GM18508 (cell line): ENCODE data around the gene WAPL.

Experiments
- ATAC-seq: cut with Tn5 transposase; IDR thresholded peaks from one replicate; pipeline ENCODE4 v1.9.1; 2021; ENCODE audit warnings: moderate number of reproducible peaks; ENCODE audit not compliant: insufficient read depth, unreplicated experiment

The WAPL gene

GRCh38 chr10:86483664-86484063 is 37.9 kb downstream of the WAPL start:
- no peak for ATAC-seq

GRCh38 chr10:86481761-86482160 is 39.8 kb downstream of the WAPL start:
- no peak for ATAC-seq

DNA sequence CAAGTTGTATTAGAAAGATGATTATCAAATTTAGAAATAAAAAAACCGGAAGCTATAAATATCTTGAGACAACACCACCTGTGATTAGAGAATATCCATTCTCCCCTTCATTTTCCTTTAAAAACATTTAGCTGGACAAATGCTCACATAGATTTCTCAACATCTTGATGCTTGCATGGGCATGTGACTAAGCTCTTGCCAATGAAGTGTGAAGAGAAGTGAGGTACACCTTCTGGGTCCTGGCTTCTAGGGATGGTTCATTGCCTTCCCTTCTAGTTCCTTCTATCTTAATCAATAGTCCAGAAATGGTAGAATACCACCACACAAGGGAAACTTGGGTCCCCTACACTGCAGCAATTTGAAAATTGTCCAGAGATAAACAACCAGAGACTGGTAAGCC is 41.0 kb downstream of the WAPL start:
- no peak for ATAC-seq

DNA sequence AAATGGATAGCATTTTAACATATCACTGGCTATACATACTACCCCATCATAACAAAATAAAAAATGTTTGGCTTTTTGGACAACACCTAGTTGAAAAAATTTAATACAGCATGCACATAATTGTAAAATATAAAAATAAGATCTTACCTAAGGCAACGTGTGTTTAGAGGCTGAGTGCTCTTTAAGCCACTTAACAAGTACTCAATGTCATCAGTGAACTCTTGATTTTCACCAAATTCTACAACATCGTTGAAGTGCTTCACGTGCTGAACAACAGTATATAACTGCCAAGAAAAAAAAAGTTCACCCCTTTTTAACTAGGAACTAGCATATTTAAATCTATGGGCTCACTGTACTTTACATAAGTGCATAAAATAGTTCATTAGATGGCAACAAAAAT is 49.5 kb downstream of the WAPL start:
- no peak for ATAC-seq

GRCh38 chr10:86461963-86462804 is 59.4 kb downstream of the WAPL start:
- no peak for ATAC-seq

GRCh38 chr10:86451604-86451960 is 70.0 kb downstream of the WAPL start:
- ATAC-seq, result no peak

DNA sequence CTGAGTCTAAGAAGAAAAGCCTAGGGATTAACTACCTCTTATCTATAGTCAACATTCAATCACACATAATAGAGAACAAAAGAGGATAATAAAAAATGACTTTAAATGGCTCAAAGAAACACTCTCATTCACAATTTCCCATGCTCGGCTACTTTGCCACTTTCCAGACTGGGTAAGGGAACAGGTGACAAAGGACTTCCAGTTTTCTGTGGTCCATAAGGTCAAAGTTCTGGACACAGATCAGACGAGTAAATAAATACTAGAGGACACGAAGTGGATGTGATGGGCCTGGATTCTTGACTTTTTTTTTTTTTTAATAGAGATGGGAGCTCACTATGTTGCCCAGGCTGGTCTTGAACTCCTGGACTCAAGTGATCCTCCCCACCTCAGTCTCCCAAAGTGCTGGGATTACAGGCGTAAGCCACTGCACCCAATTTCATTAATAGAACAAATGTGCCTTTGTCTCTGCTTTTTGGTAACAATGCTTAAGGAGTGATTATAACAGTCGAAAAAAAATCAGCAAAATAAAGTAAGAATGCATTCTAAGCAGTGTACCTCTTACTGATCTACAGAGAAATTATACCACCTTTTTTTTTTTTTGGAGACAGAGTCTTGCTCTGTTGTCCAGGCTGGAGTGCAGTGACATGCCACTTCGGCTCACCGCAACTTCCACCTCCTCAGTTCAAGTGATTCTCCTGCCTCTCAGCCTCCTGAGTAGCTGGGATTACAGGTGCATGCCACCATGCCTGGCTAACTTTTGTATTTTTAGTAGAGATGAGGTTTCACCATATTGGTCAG is 70.6 kb downstream of the WAPL start:
- no peak for ATAC-seq

DNA sequence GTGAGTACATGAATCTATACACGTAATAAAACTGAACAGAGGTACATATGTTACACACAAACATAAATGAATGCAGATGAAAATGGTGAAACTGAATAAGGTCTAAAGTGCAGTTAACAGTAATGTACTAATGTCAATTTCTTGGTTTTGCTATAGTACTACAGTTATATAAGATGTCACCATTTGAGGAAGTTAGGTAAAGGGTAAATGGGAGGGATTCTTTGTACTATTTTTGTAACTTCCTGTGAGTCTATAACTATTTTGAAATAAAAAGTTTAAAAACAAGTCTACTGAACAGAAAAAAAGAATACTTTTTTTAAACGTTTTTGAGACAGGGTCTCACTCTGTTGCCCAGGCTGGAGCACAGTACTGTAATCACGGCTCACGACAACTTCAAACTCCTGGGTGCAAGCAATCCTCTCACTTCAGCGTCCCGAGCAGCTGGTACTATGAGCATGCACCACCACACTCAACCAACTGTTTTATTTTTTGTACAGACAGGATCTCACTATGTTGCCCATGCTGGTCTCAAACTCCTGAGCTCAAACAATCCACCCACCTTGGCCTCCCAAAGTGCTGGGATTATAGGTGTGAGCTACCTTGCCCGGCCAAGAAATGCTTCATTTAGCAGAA is 71.5 kb downstream of the WAPL start:
- no peak for ATAC-seq

- ATAC-seq, result no peak
Observed at GRCh38 chr10:86447432-86447831, 74.2 kb downstream of the WAPL start.

DNA sequence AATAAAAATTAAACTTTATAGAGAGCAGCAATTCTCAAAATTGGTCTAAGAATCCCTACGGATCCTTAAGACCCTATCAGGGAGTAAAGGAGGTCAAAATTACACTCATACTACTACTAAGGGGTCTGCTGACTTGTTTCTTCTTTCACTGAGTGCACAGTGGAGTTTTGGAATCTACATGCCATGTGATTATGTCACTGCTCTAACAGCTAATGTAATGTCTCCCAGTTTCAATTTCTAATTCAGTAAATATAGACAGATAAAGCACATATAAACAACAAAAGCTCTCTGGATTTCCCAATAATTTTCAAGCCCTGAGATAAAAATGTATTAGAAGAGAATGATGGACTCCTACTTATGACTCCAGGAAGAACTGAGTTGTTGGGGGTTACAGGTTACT is 74.6 kb downstream of the WAPL start:
- ATAC-seq, result no peak

DNA sequence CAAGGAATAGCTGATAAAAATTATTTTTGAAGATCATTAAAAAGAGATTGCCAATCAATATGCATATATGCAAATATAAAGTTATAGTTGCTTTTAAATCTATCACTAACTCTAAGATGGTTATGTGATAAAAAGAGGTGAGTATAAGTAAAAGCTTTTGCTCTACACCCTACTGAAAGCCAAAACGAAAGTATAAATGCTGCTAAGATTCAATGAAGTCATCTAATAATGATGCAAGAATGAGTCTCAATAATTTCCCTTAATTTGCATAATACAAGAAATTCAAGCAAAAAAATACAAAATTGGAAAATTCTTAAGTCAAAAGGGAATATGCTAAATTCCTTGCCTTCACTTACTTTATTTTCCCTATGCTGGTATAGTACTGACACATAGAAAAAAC is 75.2 kb downstream of the WAPL start:
- no peak for ATAC-seq

DNA sequence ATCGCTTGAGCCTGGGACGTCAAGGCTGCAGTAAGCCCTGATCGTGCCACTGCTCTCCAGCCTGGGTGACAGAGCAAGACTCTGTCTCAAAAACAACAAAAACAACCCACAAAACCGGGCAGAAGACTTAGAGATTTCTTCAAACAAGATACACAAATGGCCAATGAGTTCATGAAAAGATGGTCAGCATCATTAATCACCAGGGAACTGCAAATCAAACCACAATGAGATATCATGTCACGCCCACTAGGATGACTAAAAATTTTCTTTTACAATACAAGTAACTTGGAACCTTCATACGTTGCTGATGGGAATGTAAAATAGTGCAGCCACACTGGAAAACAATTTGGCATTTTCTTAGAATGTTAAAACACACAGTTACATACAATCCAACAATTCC is 77.7 kb downstream of the WAPL start:
- no peak for ATAC-seq

DNA sequence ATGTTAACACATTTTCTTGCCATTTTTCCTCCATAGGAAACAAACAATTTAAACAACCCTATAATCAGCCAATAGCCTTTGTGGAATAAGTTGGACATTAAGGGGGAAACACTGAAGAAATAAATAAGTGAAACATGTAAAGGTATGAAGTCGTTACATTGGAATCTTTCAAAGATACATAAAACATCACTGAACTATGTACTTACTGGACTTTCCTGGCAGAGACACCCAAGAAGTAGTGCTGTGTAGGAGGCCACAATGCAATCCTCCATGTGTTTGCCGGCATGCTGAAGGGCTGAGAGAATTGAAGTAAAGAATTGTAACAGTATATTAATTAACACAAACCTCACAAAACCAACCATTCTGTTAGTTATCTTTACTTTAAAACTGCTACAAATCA is 78.5 kb downstream of the WAPL start:
- ATAC-seq, result no peak

- no peak for ATAC-seq
Observed at GRCh38 chr10:86440874-86441843, 80.4 kb downstream of the WAPL start.

DNA sequence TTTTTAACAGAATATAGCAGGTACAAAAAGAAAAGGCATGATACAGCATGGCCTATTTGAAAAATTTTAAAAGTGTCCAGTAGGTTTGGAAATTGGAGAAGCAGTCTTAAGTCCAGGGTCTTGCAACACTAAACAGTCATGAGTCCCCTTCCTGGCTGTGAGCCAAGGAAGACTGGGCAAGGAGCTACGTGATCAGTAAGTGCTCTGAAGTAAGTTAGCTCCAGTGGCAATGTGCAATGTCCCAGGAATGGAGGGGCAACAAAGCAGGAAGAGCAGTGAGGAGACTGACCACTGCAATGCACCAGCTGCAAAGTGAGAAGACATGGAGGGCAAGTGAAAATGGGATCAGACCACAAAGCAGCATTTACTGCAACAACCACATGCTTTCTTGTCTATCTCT is 82.0 kb downstream of the WAPL start:
- ATAC-seq, result no peak

- no peak for ATAC-seq
Observed at GRCh38 chr10:86438091-86438749, 83.4 kb downstream of the WAPL start.

DNA sequence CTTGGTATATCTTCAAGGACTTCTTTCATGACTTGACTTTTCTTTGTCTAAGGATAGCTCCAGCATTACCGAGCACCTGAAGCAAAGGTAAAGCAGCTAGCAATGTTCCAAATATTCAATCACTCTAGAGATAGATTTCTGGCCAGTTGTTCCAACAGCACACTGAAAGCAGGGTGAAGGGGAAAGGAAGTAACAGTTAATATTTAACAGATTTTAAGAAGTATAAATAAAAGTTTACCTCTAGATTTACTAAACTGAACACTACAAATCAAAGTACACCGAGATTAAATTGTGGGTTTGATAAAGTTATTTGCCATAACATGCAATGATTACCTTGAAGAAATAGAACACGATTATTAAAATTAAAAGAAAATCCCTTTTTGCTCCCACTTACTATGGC is 84.1 kb downstream of the WAPL start:
- no peak for ATAC-seq

- no peak for ATAC-seq
Observed at GRCh38 chr10:86436963-86437362, 84.6 kb downstream of the WAPL start.

DNA sequence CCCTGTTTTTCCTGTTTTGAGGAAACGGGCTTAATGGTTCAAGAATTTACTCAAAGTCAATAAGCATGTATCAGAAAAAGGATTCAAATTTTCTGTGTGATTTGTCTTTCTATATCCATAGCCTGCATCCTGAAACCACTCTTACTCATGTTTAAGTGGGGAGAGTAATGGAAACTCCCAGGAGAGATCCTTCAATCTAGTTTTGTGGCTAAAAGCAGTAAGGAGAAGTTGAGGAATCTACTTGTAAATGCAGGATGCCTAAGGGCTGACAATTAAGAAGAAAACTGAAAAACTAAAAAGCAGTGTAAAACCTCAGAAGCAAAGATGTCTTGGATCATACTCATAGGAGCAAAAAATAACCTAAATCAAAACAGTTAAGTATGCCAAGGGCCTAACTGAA is 86.9 kb downstream of the WAPL start:
- ATAC-seq, result no peak

DNA sequence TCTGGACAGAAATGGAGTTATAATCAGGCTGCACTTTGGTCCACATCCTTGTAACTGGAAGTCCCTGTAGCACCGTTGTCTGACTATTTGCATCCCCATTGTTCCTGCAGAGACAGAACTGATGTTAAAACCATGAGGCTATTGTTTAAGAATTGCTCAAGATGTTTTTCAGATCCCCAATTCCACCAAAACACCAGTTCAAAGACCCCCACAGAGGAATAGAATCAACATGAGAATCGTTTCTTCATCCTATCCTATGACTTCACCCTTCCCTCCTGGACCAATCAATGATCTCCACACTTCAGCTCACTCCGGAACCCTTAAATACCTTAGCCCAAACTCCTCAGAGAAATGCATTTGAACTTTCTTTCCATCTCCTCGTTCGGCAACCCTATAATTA is 97.9 kb downstream of the WAPL start:
- ATAC-seq, result no peak
